ENCODE results near the gene BARHL1.

The BARHL1 gene

GRCh38 chr9:132591751-132592314, 9.4 kb downstream of the BARHL1 start:
- Histone ChIP-seq H3K4me3 (ENCODE audit: low read depth in 1 of 5, low read length in 5 of 5) (no peak overlapping the region), H3K9me3 (ENCODE audit: control insufficient read depth in 5 of 5, low read length in 5 of 5) (no peaks in the 10 kb centered on the region), H3K9ac (ENCODE audit: low read length in 5 of 5) (no peak overlapping the region), H3K4me1 (ENCODE audit: control insufficient read depth in 5 of 5, insufficient read depth in 5 of 5, low read length in 5 of 5) (peaks cover 0 to 2% (median 0%) of the 10 kb centered on the region in 5 donors), H3K27me3 (ENCODE audit: control insufficient read depth in 5 of 5, insufficient read depth in 4 of 5, low read length in 5 of 5) (peaks cover 40 to 48% (median 43%) of the 10 kb centered on the region in 5 donors), H3K27ac (ENCODE audit: low read depth, low read length) (no peak overlapping the region), H3K36me3 (ENCODE audit: control insufficient read depth in 5 of 5, insufficient read depth in 5 of 5, low read length in 5 of 5) (peaks cover 8 to 30% (median 25%) of the 10 kb centered on the region in 5 donors)

GRCh38 chr9:132592451-132592850, 10.0 kb downstream of the BARHL1 start:
- Histone ChIP-seq H3K9ac (ENCODE audit: low read length in 5 of 5) (no peak overlapping the region), H3K36me3 (ENCODE audit: control insufficient read depth in 5 of 5, insufficient read depth in 5 of 5, low read length in 5 of 5) (peaks cover 8 to 35% (median 26%) of the 10 kb centered on the region in 5 donors), H3K9me3 (ENCODE audit: control insufficient read depth in 5 of 5, low read length in 5 of 5) (no peaks in the 10 kb centered on the region), H3K4me3 (ENCODE audit: low read depth in 1 of 5, low read length in 5 of 5) (no peak overlapping the region), H3K27me3 (ENCODE audit: control insufficient read depth in 5 of 5, insufficient read depth in 4 of 5, low read length in 5 of 5) (peaks cover 34 to 42% (median 37%) of the 10 kb centered on the region in 5 donors), H3K27ac (ENCODE audit: low read depth, low read length) (no peak overlapping the region), H3K4me1 (ENCODE audit: control insufficient read depth in 5 of 5, insufficient read depth in 5 of 5, low read length in 5 of 5) (peaks cover 0 to 3% (median 0%) of the 10 kb centered on the region in 5 donors)

- Histone ChIP-seq H3K27me3 (ENCODE audit: control insufficient read depth in 5 of 5, insufficient read depth in 4 of 5, low read length in 5 of 5) (peaks cover 17 to 26% (median 19%) of the 10 kb centered on the region in 5 donors), H3K4me1 (ENCODE audit: control insufficient read depth in 5 of 5, insufficient read depth in 5 of 5, low read length in 5 of 5) (peaks cover 0 to 3% (median 0%) of the 10 kb centered on the region in 5 donors), H3K9me3 (ENCODE audit: control insufficient read depth in 5 of 5, low read length in 5 of 5) (no peaks in the 10 kb centered on the region), H3K27ac (ENCODE audit: low read depth, low read length) (no peak overlapping the region), H3K9ac (ENCODE audit: low read length in 5 of 5) (no peak overlapping the region), H3K36me3 (ENCODE audit: control insufficient read depth in 5 of 5, insufficient read depth in 5 of 5, low read length in 5 of 5) (peaks cover 8 to 43% (median 26%) of the 10 kb centered on the region in 5 donors), H3K4me3 (ENCODE audit: low read depth in 1 of 5, low read length in 5 of 5) (no peak overlapping the region)
Measured at GRCh38 chr9:132594412-132594811, 12.0 kb downstream of the BARHL1 start.

- Histone ChIP-seq H3K9me3 (ENCODE audit: control insufficient read depth in 5 of 5, low read length in 5 of 5) (no peaks in the 10 kb centered on the region), H3K4me3 (ENCODE audit: low read depth in 1 of 5, low read length in 5 of 5) (no peak overlapping the region), H3K36me3 (ENCODE audit: control insufficient read depth in 5 of 5, insufficient read depth in 5 of 5, low read length in 5 of 5) (peaks cover 8 to 51% (median 35%) of the 10 kb centered on the region in 5 donors), H3K4me1 (ENCODE audit: control insufficient read depth in 5 of 5, insufficient read depth in 5 of 5, low read length in 5 of 5) (peaks cover 0 to 3% (median 0%) of the 10 kb centered on the region in 5 donors), H3K9ac (ENCODE audit: low read length in 5 of 5) (no peak overlapping the region), H3K27me3 (ENCODE audit: control insufficient read depth in 5 of 5, insufficient read depth in 4 of 5, low read length in 5 of 5) (peaks cover 13 to 19% (median 15%) of the 10 kb centered on the region in 5 donors), H3K27ac (ENCODE audit: low read depth, low read length) (no peak overlapping the region)
Measured at GRCh38 chr9:132595319-132595718, 12.9 kb downstream of the BARHL1 start.

- H3K9me3 ChIP-seq (ENCODE audit: control insufficient read depth in 5 of 5, low read length in 5 of 5) = no peaks in the 10 kb centered on the region
- H3K9ac ChIP-seq (ENCODE audit: low read length in 5 of 5) = no peak overlapping the region
- H3K36me3 ChIP-seq (ENCODE audit: control insufficient read depth in 5 of 5, insufficient read depth in 5 of 5, low read length in 5 of 5) = peaks cover 8 to 60% (median 44%) of the 10 kb centered on the region in 5 donors
- no peak overlapping the region for H3K4me3 ChIP-seq (ENCODE audit: low read depth in 1 of 5, low read length in 5 of 5)
- H3K4me1 ChIP-seq (ENCODE audit: control insufficient read depth in 5 of 5, insufficient read depth in 5 of 5, low read length in 5 of 5) = peaks cover 0 to 3% (median 0%) of the 10 kb centered on the region in 5 donors
- no peak overlapping the region for H3K27ac ChIP-seq (ENCODE audit: low read depth, low read length)
- H3K27me3 ChIP-seq (ENCODE audit: control insufficient read depth in 5 of 5, insufficient read depth in 4 of 5, low read length in 5 of 5) = peaks cover 7 to 11% (median 9%) of the 10 kb centered on the region in 5 donors
Measured at GRCh38 chr9:132596200-132596599, 13.8 kb downstream of the BARHL1 start.

- H3K27ac ChIP-seq (ENCODE audit: low read depth, low read length) = no peak overlapping the region
- no peak overlapping the region for H3K9ac ChIP-seq (ENCODE audit: low read length in 5 of 5)
- H3K27me3 ChIP-seq (ENCODE audit: control insufficient read depth in 5 of 5, insufficient read depth in 4 of 5, low read length in 5 of 5) = peaks cover 0 to 3% (median 0%) of the 10 kb centered on the region in 5 donors
- H3K9me3 ChIP-seq (ENCODE audit: control insufficient read depth in 5 of 5, low read length in 5 of 5) = no peaks in the 10 kb centered on the region
- H3K4me3 ChIP-seq (ENCODE audit: low read depth in 1 of 5, low read length in 5 of 5) = no peak overlapping the region
- H3K4me1 ChIP-seq (ENCODE audit: control insufficient read depth in 5 of 5, insufficient read depth in 5 of 5, low read length in 5 of 5) = peaks cover 0 to 3% (median 0%) of the 10 kb centered on the region in 5 donors
- H3K36me3 ChIP-seq (ENCODE audit: control insufficient read depth in 5 of 5, insufficient read depth in 5 of 5, low read length in 5 of 5) = peaks cover 11 to 69% (median 54%) of the 10 kb centered on the region in 5 donors
Measured at GRCh38 chr9:132597073-132597775, 14.8 kb downstream of the BARHL1 start.

GRCh38 chr9:132600326-132600984, 18.0 kb downstream of the BARHL1 start:
- no peaks in the 10 kb centered on the region for H3K27me3 ChIP-seq (ENCODE audit: control insufficient read depth in 5 of 5, insufficient read depth in 4 of 5, low read length in 5 of 5)
- H3K36me3 ChIP-seq (ENCODE audit: control insufficient read depth in 5 of 5, insufficient read depth in 5 of 5, low read length in 5 of 5) = peaks cover 8 to 78% (median 53%) of the 10 kb centered on the region in 5 donors
- no peak overlapping the region for H3K9ac ChIP-seq (ENCODE audit: low read length in 5 of 5)
- H3K9me3 ChIP-seq (ENCODE audit: control insufficient read depth in 5 of 5, low read length in 5 of 5) = no peaks in the 10 kb centered on the region
- no peak overlapping the region for H3K27ac ChIP-seq (ENCODE audit: low read depth, low read length)
- H3K4me1 ChIP-seq (ENCODE audit: control insufficient read depth in 5 of 5, insufficient read depth in 5 of 5, low read length in 5 of 5) = peaks cover 0 to 3% (median 0%) of the 10 kb centered on the region in 5 donors
- no peak overlapping the region for H3K4me3 ChIP-seq (ENCODE audit: low read depth in 1 of 5, low read length in 5 of 5)

GRCh38 chr9:132602207-132602606, 19.8 kb downstream of the BARHL1 start:
- no peak overlapping the region for H3K27ac ChIP-seq (ENCODE audit: low read depth, low read length)
- no peaks in the 10 kb centered on the region for H3K4me1 ChIP-seq (ENCODE audit: control insufficient read depth in 5 of 5, insufficient read depth in 5 of 5, low read length in 5 of 5)
- H3K9ac ChIP-seq (ENCODE audit: low read length in 5 of 5) = no peak overlapping the region
- H3K9me3 ChIP-seq (ENCODE audit: control insufficient read depth in 5 of 5, low read length in 5 of 5) = no peaks in the 10 kb centered on the region
- H3K27me3 ChIP-seq (ENCODE audit: control insufficient read depth in 5 of 5, insufficient read depth in 4 of 5, low read length in 5 of 5) = no peaks in the 10 kb centered on the region
- H3K36me3 ChIP-seq (ENCODE audit: control insufficient read depth in 5 of 5, insufficient read depth in 5 of 5, low read length in 5 of 5) = peaks cover 3 to 79% (median 52%) of the 10 kb centered on the region in 5 donors
- H3K4me3 ChIP-seq (ENCODE audit: low read depth in 1 of 5, low read length in 5 of 5) = no peak overlapping the region

GRCh38 chr9:132605387-132605786, 23.0 kb downstream of the BARHL1 start:
- no peak overlapping the region for H3K27ac ChIP-seq (ENCODE audit: low read depth, low read length)
- H3K4me3 ChIP-seq (ENCODE audit: low read depth in 1 of 5, low read length in 5 of 5) = no peak overlapping the region
- no peaks in the 10 kb centered on the region for H3K9me3 ChIP-seq (ENCODE audit: control insufficient read depth in 5 of 5, low read length in 5 of 5)
- H3K36me3 ChIP-seq (ENCODE audit: control insufficient read depth in 5 of 5, insufficient read depth in 5 of 5, low read length in 5 of 5) = peaks cover 3 to 86% (median 68%) of the 10 kb centered on the region in 5 donors
- no peak overlapping the region for H3K9ac ChIP-seq (ENCODE audit: low read length in 5 of 5)
- H3K27me3 ChIP-seq (ENCODE audit: control insufficient read depth in 5 of 5, insufficient read depth in 4 of 5, low read length in 5 of 5) = no peaks in the 10 kb centered on the region
- no peaks in the 10 kb centered on the region for H3K4me1 ChIP-seq (ENCODE audit: control insufficient read depth in 5 of 5, insufficient read depth in 5 of 5, low read length in 5 of 5)

- Histone ChIP-seq H3K4me1 (ENCODE audit: control insufficient read depth in 5 of 5, insufficient read depth in 5 of 5, low read length in 5 of 5) (no peaks in the 10 kb centered on the region), H3K4me3 (ENCODE audit: low read depth in 1 of 5, low read length in 5 of 5) (no peak overlapping the region), H3K9ac (ENCODE audit: low read length in 5 of 5) (no peak overlapping the region), H3K27me3 (ENCODE audit: control insufficient read depth in 5 of 5, insufficient read depth in 4 of 5, low read length in 5 of 5) (no peaks in the 10 kb centered on the region), H3K36me3 (ENCODE audit: control insufficient read depth in 5 of 5, insufficient read depth in 5 of 5, low read length in 5 of 5) (peaks cover 3 to 86% (median 69%) of the 10 kb centered on the region in 5 donors), H3K9me3 (ENCODE audit: control insufficient read depth in 5 of 5, low read length in 5 of 5) (no peaks in the 10 kb centered on the region), H3K27ac (ENCODE audit: low read depth, low read length) (no peak overlapping the region)
Measured at GRCh38 chr9:132606066-132606465, 23.7 kb downstream of the BARHL1 start.

Measured in subcutaneous abdominal adipose tissue (tissue), 5 donors.